Measurements from ENCODE around the gene MKRN1.

- TF ChIP-seq EZH2phosphoT487 (IDR thresholded peaks at IDR 0.05; ENCODE audit: insufficient read depth, low read depth) (no peak), EZH2 (IDR thresholded peaks at IDR 0.05; ENCODE audit: insufficient read depth, poor library complexity, severe bottlenecking) (no peak)
Measured at GRCh38 chr7:140497241-140497769, 18.0 kb upstream of the MKRN1 start.

Data from GM23248 (cell line).